Measurements from ENCODE around the gene TRIM5.

DNA sequence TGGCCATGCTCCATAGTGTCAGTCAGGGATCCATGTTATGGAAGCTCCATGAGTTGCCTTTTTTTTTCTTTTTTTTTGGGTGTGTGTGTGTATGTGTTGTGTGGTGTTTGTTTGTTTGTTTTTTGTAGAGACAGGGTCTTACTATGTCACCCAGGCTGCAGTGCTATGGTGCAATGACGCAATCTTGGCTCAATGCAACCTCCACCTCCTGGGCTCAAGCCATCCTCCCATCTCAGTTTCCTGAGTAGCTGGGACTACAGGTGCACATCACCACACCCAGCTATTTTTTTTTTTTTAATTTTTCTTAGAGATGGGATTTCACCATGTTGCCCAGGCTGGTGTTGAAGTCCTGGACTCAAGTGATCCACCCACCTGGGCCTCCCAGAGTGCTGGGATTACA lies 3.6 kb upstream of the TRIM5 start:
- TF ChIP-seq, protein P1, sequence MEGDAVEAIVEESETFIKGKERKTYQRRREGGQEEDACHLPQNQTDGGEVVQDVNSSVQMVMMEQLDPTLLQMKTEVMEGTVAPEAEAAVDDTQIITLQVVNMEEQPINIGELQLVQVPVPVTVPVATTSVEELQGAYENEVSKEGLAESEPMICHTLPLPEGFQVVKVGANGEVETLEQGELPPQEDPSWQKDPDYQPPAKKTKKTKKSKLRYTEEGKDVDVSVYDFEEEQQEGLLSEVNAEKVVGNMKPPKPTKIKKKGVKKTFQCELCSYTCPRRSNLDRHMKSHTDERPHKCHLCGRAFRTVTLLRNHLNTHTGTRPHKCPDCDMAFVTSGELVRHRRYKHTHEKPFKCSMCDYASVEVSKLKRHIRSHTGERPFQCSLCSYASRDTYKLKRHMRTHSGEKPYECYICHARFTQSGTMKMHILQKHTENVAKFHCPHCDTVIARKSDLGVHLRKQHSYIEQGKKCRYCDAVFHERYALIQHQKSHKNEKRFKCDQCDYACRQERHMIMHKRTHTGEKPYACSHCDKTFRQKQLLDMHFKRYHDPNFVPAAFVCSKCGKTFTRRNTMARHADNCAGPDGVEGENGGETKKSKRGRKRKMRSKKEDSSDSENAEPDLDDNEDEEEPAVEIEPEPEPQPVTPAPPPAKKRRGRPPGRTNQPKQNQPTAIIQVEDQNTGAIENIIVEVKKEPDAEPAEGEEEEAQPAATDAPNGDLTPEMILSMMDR (IDR thresholded peaks at IDR 0.05) = no peak
- TF ChIP-seq EP300 (IDR thresholded peaks at IDR 0.05) (no peak), POLR2A (IDR thresholded peaks at IDR 0.05) (no peak)
